Loucy (cell line): ENCODE results near the gene NEO1.

Experiments used
- H2AFZ ChIP-seq: fragments of 200-600 bp; sonication (generic); 2 replicates; pipeline ENCODE4 v1.6.0; 2016; ENCODE audit warnings: antibody characterized with exemption, mild to moderate bottlenecking, low read length, moderate library complexity
- H3F3A ChIP-seq: fragments of 200-600 bp; 2 replicates; pipeline ENCODE4 v1.6.0; 2016; ENCODE audit warnings: antibody characterized with exemption, low read depth, mild to moderate bottlenecking
- H3K27me3 ChIP-seq: fragments of 200-600 bp; sonication (generic); 2 replicates; pipeline ENCODE4 v1.6.1; 2014; ENCODE audit warnings: low read length, mild to moderate bottlenecking; ENCODE audit not compliant: insufficient read depth, poor library complexity, severe bottlenecking
- H3K36me3 ChIP-seq: fragments of 200-600 bp; sonication (generic); 2 replicates; pipeline ENCODE4 v1.6.1; 2016; ENCODE audit warnings: low read length; ENCODE audit not compliant: insufficient read depth
- H3K4me1 ChIP-seq: fragments of 200-600 bp; sonication (generic); 2 replicates; pipeline ENCODE4 v1.5.1; 2014; ENCODE audit warnings: low read length, mild to moderate bottlenecking; ENCODE audit not compliant: insufficient read depth, poor library complexity, severe bottlenecking
- H3K4me2 ChIP-seq: fragments of 200-600 bp; sonication (generic); 2 replicates; pipeline ENCODE4 v1.6.0; 2014; ENCODE audit warnings: antibody characterized with exemption, low read length, low read depth, mild to moderate bottlenecking; ENCODE audit not compliant: poor library complexity, severe bottlenecking
- H3K4me3 ChIP-seq: fragments of 200-600 bp; sonication (generic); 2 replicates; pipeline ENCODE4 v1.5.1; 2014; ENCODE audit warnings: low read length, mild to moderate bottlenecking, mixed read lengths; ENCODE audit not compliant: poor library complexity, severe bottlenecking
- H3K79me2 ChIP-seq: fragments of 200-600 bp; sonication (generic); 2 replicates; pipeline ENCODE4 v1.6.1; 2014; ENCODE audit warnings: low read length; ENCODE audit not compliant: insufficient read depth
- H3K9ac ChIP-seq: fragments of 200-600 bp; sonication (generic); 2 replicates; pipeline ENCODE4 v1.6.0; 2014; ENCODE audit warnings: mild to moderate bottlenecking, low read depth, low read length, moderate library complexity; ENCODE audit not compliant: poor library complexity, severe bottlenecking
- H3K9me2 ChIP-seq: fragments of 200-600 bp; sonication (generic); replicated peaks from 2 replicates; pipeline ENCODE4 v1.6.1; 2016; ENCODE audit warnings: low read depth, low read length, mixed read lengths
- H3K9me3 ChIP-seq: fragments of 200-600 bp; sonication (generic); 2 replicates; pipeline ENCODE4 v1.6.1; 2014; ENCODE audit warnings: mild to moderate bottlenecking, antibody characterized with exemption, low read length, low read depth; ENCODE audit not compliant: insufficient read depth
- H4K20me1 ChIP-seq: fragments of 200-600 bp; sonication (generic); 2 replicates; pipeline ENCODE4 v1.6.0; 2014; ENCODE audit warnings: antibody characterized with exemption, low read length, mild to moderate bottlenecking; ENCODE audit not compliant: insufficient read depth, poor library complexity, severe bottlenecking
- EZH2phosphoT487 ChIP-seq: fragments of 200-600 bp; IDR thresholded peaks from 2 replicates; pipeline ENCODE4 v1.6.1; 2018; ENCODE audit warnings: antibody characterized with exemption, mild to moderate bottlenecking, moderate library complexity, borderline replicate concordance
- TF ChIP-seq, protein P1 (sequence below): fragments of 200-600 bp; sonication (generic); conservative IDR thresholded peaks from 2 replicates; pipeline ENCODE4 v1.5.1; 2014; ENCODE audit warnings: mild to moderate bottlenecking, antibody characterized with exemption, low read length

The NEO1 gene

DNA sequence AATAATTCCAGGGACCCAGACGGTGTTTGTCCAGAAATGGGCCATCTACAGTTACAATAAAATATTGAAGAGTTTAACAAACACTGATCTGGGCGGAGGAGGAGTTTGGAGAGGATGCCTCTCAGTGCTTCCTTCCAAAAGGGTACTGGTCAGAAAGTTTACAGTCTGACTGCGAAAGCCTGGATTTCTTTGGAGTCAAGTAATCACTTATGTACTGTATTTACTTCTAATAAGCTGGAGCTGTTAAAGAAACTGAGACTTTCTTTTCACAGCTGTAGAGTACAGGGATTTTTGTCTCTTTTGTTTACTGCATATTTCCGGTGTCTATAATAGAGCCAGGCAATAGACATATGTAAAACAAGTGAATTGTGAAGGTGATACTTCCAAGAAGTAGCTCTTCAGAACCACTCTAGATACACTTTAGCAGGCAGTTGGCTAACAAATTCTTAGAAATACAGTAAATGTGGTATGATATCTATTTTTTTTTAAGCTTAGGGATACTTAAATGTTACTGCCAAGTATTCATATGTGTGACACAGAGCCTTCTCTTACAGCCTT is 22.1 kb upstream of the NEO1 start:
- Histone ChIP-seq H3K27me3 (no peaks in the 10 kb centered on the region), H3K9ac (no peak overlapping the region), H3K36me3 (no peaks in the 10 kb centered on the region), H3K4me1 (no peaks in the 10 kb centered on the region), H3K4me2 (no peak overlapping the region), H3K9me2 (no peaks in the 10 kb centered on the region), H3K79me2 (no peaks in the 10 kb centered on the region), H2AFZ (no peak overlapping the region), H3K4me3 (no peak overlapping the region), H3F3A (no peaks in the 10 kb centered on the region), H3K9me3 (no peaks in the 10 kb centered on the region), H4K20me1 (no peaks in the 10 kb centered on the region)
- TF ChIP-seq EZH2phosphoT487, result no peak
- TF ChIP-seq, protein P1, sequence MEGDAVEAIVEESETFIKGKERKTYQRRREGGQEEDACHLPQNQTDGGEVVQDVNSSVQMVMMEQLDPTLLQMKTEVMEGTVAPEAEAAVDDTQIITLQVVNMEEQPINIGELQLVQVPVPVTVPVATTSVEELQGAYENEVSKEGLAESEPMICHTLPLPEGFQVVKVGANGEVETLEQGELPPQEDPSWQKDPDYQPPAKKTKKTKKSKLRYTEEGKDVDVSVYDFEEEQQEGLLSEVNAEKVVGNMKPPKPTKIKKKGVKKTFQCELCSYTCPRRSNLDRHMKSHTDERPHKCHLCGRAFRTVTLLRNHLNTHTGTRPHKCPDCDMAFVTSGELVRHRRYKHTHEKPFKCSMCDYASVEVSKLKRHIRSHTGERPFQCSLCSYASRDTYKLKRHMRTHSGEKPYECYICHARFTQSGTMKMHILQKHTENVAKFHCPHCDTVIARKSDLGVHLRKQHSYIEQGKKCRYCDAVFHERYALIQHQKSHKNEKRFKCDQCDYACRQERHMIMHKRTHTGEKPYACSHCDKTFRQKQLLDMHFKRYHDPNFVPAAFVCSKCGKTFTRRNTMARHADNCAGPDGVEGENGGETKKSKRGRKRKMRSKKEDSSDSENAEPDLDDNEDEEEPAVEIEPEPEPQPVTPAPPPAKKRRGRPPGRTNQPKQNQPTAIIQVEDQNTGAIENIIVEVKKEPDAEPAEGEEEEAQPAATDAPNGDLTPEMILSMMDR, result no peak

DNA sequence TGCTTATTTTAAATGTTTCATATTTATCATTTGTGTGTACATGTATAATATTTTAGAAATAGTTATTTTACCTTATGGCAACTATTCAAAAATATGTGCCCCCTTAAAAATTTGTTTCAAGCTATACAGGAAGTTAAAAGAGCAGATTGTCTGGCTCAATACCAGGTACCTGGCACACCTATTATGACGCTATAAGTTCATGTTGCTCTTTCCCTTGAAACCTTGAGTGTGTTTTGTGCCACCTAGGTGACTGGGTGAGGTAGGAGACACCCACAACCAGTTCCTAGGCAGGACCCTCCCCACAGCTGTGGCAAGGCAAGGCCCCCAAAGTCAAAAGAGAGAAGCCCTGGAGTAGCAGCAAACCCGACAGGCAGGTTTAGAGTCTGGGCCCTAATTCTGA is 20.6 kb upstream of the NEO1 start:
- no peaks in the 10 kb centered on the region for H3K27me3 ChIP-seq
- H3K9me2 ChIP-seq, result no peaks in the 10 kb centered on the region
- H3K4me1 ChIP-seq, result no peaks in the 10 kb centered on the region
- H3K4me3 ChIP-seq, result no peak overlapping the region
- H3K79me2 ChIP-seq, result no peaks in the 10 kb centered on the region
- no peak for TF ChIP-seq EZH2phosphoT487
- TF ChIP-seq, protein P1, result no peak
- no peak overlapping the region for H2AFZ ChIP-seq
- H3K36me3 ChIP-seq, result no peaks in the 10 kb centered on the region
- H3F3A ChIP-seq, result no peaks in the 10 kb centered on the region
- no peaks in the 10 kb centered on the region for H3K9me3 ChIP-seq
- H3K4me2 ChIP-seq, result no peak overlapping the region
- H3K9ac ChIP-seq, result no peak overlapping the region
- H4K20me1 ChIP-seq, result no peaks in the 10 kb centered on the region

- H3K27me3 ChIP-seq, result no peaks in the 10 kb centered on the region
- no peak overlapping the region for H3K4me3 ChIP-seq
- H3K4me2 ChIP-seq, result no peak overlapping the region
- no peaks in the 10 kb centered on the region for H3K9me3 ChIP-seq
- no peaks in the 10 kb centered on the region for H3K79me2 ChIP-seq
- no peaks in the 10 kb centered on the region for H3K9me2 ChIP-seq
- no peak overlapping the region for H3K9ac ChIP-seq
- H2AFZ ChIP-seq, result no peak overlapping the region
- H4K20me1 ChIP-seq, result no peaks in the 10 kb centered on the region
- TF ChIP-seq, protein P1, result no peak
- no peak for TF ChIP-seq EZH2phosphoT487
- H3K36me3 ChIP-seq, result no peaks in the 10 kb centered on the region
- H3K4me1 ChIP-seq, result no peaks in the 10 kb centered on the region
- no peaks in the 10 kb centered on the region for H3F3A ChIP-seq
Observed at GRCh38 chr15:73033611-73034010, 18.7 kb upstream of the NEO1 start.
